Smooth muscle cell (in vitro differentiated cells): Measurements from ENCODE around the gene SLITRK5. TPM values are rescaled to one million over a fixed set of nuclear protein-coding genes. Genes with fewer than 3 reads are reported as not detected.
A peak's percentile ranks its signal among the peaks of the same experiment; 100 is the strongest.

ENCODE experiments used
- DNase-seq: peaks from one replicate; lab custom pipeline; 2025; ENCODE audit not compliant: unreplicated experiment; lab: John Stamatoyannopoulos, UW
- H2AFZ ChIP-seq: fragments of 200-600 bp; sonication (generic); 2 replicates; pipeline ENCODE4 v1.6.0; 2016; ENCODE audit warnings: antibody characterized with exemption, low read depth, mild to moderate bottlenecking
- H3F3A ChIP-seq: fragments of 200-600 bp; sonication (generic); 2 replicates; pipeline ENCODE4 v1.6.0; 2017; ENCODE audit warnings: antibody characterized with exemption, low read depth
- H3K27ac ChIP-seq: fragments of 200-600 bp; sonication (generic); 2 replicates; pipeline ENCODE4 v1.5.1; 2016; ENCODE audit warnings: low read depth, mild to moderate bottlenecking
- H3K27me3 ChIP-seq: fragments of 200-600 bp; sonication (generic); 2 replicates; pipeline ENCODE4 v1.6.1; 2016; ENCODE audit warnings: low read depth, mild to moderate bottlenecking
- H3K36me3 ChIP-seq: fragments of 200-600 bp; sonication (generic); 2 replicates; pipeline ENCODE4 v1.5.1; 2016; ENCODE audit warnings: low read depth
- H3K4me1 ChIP-seq: fragments of 200-600 bp; sonication (generic); 2 replicates; pipeline ENCODE4 v1.5.1; 2016; ENCODE audit warnings: low read depth
- H3K4me2 ChIP-seq: fragments of 200-600 bp; sonication (generic); 2 replicates; pipeline ENCODE4 v1.6.0; 2016; ENCODE audit warnings: mild to moderate bottlenecking
- H3K4me3 ChIP-seq: fragments of 200-600 bp; sonication (generic); 2 replicates; pipeline ENCODE4 v1.5.1; 2016; ENCODE audit warnings: mild to moderate bottlenecking
- H3K79me2 ChIP-seq: fragments of 200-600 bp; sonication (generic); 2 replicates; pipeline ENCODE4 v1.6.0; 2016; ENCODE audit warnings: low read depth, mild to moderate bottlenecking
- H3K9ac ChIP-seq: fragments of 200-600 bp; sonication (generic); 2 replicates; pipeline ENCODE4 v1.6.0; 2016; ENCODE audit warnings: low read depth
- H3K9me3 ChIP-seq: fragments of 200-600 bp; sonication (generic); replicated peaks from 2 replicates; pipeline ENCODE4 v1.5.1; 2016; ENCODE audit warnings: low read depth
- H4K20me1 ChIP-seq: fragments of 200-600 bp; sonication (generic); 2 replicates; pipeline ENCODE4 v1.6.0; 2016; ENCODE audit warnings: low read depth
- CTCF ChIP-seq: fragments of 200-600 bp; sonication (generic); IDR thresholded peaks from 2 replicates; pipeline ENCODE4 v1.5.1; 2017; ENCODE audit warnings: borderline replicate concordance, mild to moderate bottlenecking, antibody characterized with exemption; ENCODE audit not compliant: insufficient read depth, poor library complexity, severe bottlenecking
- WGBS: methylation state at CpG from one replicate; pipeline ENCODE4 v1.1.7; 2016; ENCODE audit warnings: low lambda C conversion rate; 5-methylcytosine and 5-hydroxymethylcytosine counted together
- polyA plus RNA-seq: library from polyadenylated mRNA; unstranded; fragments of >200 nt; fragmentation: Nextera tagmentation; extraction: Ambion mirVana; gene quantifications from 2 replicates; pipeline ENCODE4 v1.2.1, GENCODE V29; 2016
- total RNA-seq: library from RNA; depleted of rRNA; stranded (reverse); fragments of >200 nt; gene quantifications from 2 replicates; pipeline ENCODE4 v1.2.3, GENCODE V29; 2014

SLITRK5 gene
- total and polyA plus RNA-seq, 2 experiments from 2014 or later: 0.04 TPM; not detected in 1

- Histone ChIP-seq H3K79me2 (no peaks in the 10 kb centered on the region), H3K9ac (no peak overlapping the region), H3K36me3 (no peaks in the 10 kb centered on the region), H3K27me3 (peaks cover 94% of the 10 kb centered on the region), H3K4me2 (peak overlapping the region; percentile 98), H3K4me1 (peaks cover 10% of the 10 kb centered on the region), H3K27ac (no peak overlapping the region), H2AFZ (no peak overlapping the region), H4K20me1 (no peaks in the 10 kb centered on the region), H3K9me3 (no peaks in the 10 kb centered on the region), H3F3A (no peaks in the 10 kb centered on the region), H3K4me3 (no peak overlapping the region)
- 21% methylated on average over 33 of the region's 33 CpGs for WGBS
- no peak for DNase-seq
- TF ChIP-seq CTCF: no peak
Observed at GRCh38 chr13:87676254-87677042, 5.3 kb downstream of the SLITRK5 start.

GRCh38 chr13:87677043-87677495 lies 5.9 kb downstream of the SLITRK5 start:
- H3K36me3 ChIP-seq: no peaks in the 10 kb centered on the region
- H3K27ac ChIP-seq: no peak overlapping the region
- no peaks in the 10 kb centered on the region for H4K20me1 ChIP-seq
- DNase-seq: no peak
- no peak overlapping the region for H3K9ac ChIP-seq
- peak overlapping the region; percentile 63 for H3K4me3 ChIP-seq
- 5% methylated on average over 28 of the region's 29 CpGs for WGBS
- no peak for TF ChIP-seq CTCF
- H3F3A ChIP-seq: no peaks in the 10 kb centered on the region
- peaks cover 10% of the 10 kb centered on the region for H3K4me1 ChIP-seq
- H3K9me3 ChIP-seq: no peaks in the 10 kb centered on the region
- no peak overlapping the region for H2AFZ ChIP-seq
- peaks cover 93% of the 10 kb centered on the region for H3K27me3 ChIP-seq
- peak overlapping the region; percentile 98 for H3K4me2 ChIP-seq
- H3K79me2 ChIP-seq: no peaks in the 10 kb centered on the region

- peak overlapping the region; percentile 91 for H2AFZ ChIP-seq
Observed at GRCh38 chr13:87677496-87678371, 6.6 kb downstream of the SLITRK5 start.

More at GRCh38 chr13:87677496-87678371, 6.6 kb downstream of the SLITRK5 start:
- H3K9me3 ChIP-seq: no peaks in the 10 kb centered on the region
- no peak for DNase-seq
- 3% methylated on average over 59 of the region's 60 CpGs for WGBS
- TF ChIP-seq CTCF: no peak
- no peaks in the 10 kb centered on the region for H3F3A ChIP-seq
- H3K27me3 ChIP-seq: peaks cover 92% of the 10 kb centered on the region
- H3K4me1 ChIP-seq: peaks cover 10% of the 10 kb centered on the region
- no peaks in the 10 kb centered on the region for H3K79me2 ChIP-seq
- H3K27ac ChIP-seq: no peak overlapping the region
- H3K4me2 ChIP-seq: peak overlapping the region; percentile 98
- no peaks in the 10 kb centered on the region for H4K20me1 ChIP-seq
- H3K9ac ChIP-seq: no peak overlapping the region
- H3K36me3 ChIP-seq: no peaks in the 10 kb centered on the region
- H3K4me3 ChIP-seq: peak overlapping the region; percentile 63
